ENCODE measurements around the gene GPSM1.

Gene GPSM1

GRCh38 chr9:136367296-136368145, 40.2 kb downstream of the GPSM1 start:
- H3K27me3 ChIP-seq (replicated peaks; ENCODE audit: control insufficient read depth, insufficient read depth, low read length, poor library complexity, severe bottlenecking) = no peaks in the 10 kb centered on the region
- H3K9me3 ChIP-seq (ENCODE audit: control insufficient read depth, low read length) = no peaks in the 10 kb centered on the region
- H3K4me3 ChIP-seq (ENCODE audit: insufficient read depth, low read depth, low read length, poor library complexity, severe bottlenecking) = no peak overlapping the region
- peaks cover 7% of the 10 kb centered on the region for H3K4me1 ChIP-seq (ENCODE audit: control insufficient read depth, insufficient read depth, low read length, poor library complexity, severe bottlenecking)
- H3K27ac ChIP-seq (ENCODE audit: insufficient read depth, low read length, poor library complexity, severe bottlenecking) = no peak overlapping the region
- H3K36me3 ChIP-seq (ENCODE audit: control insufficient read depth, insufficient read depth, low read length) = no peaks in the 10 kb centered on the region
- DNase-seq = no peak

DNA sequence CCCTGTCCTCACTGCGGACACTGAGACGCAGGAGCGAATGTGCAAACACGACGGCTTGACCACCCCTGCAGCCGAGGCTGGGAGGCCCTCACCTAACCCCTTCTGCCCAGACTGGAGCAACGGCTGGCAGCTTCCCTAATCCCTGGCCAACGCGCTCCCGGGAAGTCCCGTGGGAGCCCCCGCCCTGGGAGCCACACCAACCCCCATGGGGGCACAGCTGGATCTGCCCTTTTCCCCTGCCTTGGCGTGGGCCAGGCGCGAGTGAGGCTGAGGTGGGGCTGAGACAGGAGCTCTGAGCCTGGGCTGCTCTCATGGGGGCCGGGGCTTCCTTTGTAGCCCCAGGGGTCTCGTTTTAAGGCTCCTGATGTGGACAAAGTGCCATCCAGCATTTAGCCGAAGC, 40.9 kb downstream of the GPSM1 start:
- no peak overlapping the region for H3K4me3 ChIP-seq (ENCODE audit: insufficient read depth, low read depth, low read length, poor library complexity, severe bottlenecking)
- no peaks in the 10 kb centered on the region for H3K27me3 ChIP-seq (replicated peaks; ENCODE audit: control insufficient read depth, insufficient read depth, low read length, poor library complexity, severe bottlenecking)
- H3K27ac ChIP-seq (ENCODE audit: insufficient read depth, low read length, poor library complexity, severe bottlenecking) = no peak overlapping the region
- no peak for DNase-seq
- H3K36me3 ChIP-seq (ENCODE audit: control insufficient read depth, insufficient read depth, low read length) = no peaks in the 10 kb centered on the region
- H3K9me3 ChIP-seq (ENCODE audit: control insufficient read depth, low read length) = no peaks in the 10 kb centered on the region
- peaks cover under 1% of the 10 kb centered on the region for H3K4me1 ChIP-seq (ENCODE audit: control insufficient read depth, insufficient read depth, low read length, poor library complexity, severe bottlenecking)

- no peaks in the 10 kb centered on the region for H3K4me1 ChIP-seq (ENCODE audit: control insufficient read depth, insufficient read depth, low read length, poor library complexity, severe bottlenecking)
- no peaks in the 10 kb centered on the region for H3K9me3 ChIP-seq (ENCODE audit: control insufficient read depth, low read length)
- DNase-seq = no peak
- H3K27ac ChIP-seq (ENCODE audit: insufficient read depth, low read length, poor library complexity, severe bottlenecking) = no peak overlapping the region
- H3K27me3 ChIP-seq (replicated peaks; ENCODE audit: control insufficient read depth, insufficient read depth, low read length, poor library complexity, severe bottlenecking) = no peaks in the 10 kb centered on the region
- H3K36me3 ChIP-seq (ENCODE audit: control insufficient read depth, insufficient read depth, low read length) = no peaks in the 10 kb centered on the region
- H3K4me3 ChIP-seq (ENCODE audit: insufficient read depth, low read depth, low read length, poor library complexity, severe bottlenecking) = no peak overlapping the region
Observed at GRCh38 chr9:136370037-136370436, 42.7 kb downstream of the GPSM1 start.

DNA sequence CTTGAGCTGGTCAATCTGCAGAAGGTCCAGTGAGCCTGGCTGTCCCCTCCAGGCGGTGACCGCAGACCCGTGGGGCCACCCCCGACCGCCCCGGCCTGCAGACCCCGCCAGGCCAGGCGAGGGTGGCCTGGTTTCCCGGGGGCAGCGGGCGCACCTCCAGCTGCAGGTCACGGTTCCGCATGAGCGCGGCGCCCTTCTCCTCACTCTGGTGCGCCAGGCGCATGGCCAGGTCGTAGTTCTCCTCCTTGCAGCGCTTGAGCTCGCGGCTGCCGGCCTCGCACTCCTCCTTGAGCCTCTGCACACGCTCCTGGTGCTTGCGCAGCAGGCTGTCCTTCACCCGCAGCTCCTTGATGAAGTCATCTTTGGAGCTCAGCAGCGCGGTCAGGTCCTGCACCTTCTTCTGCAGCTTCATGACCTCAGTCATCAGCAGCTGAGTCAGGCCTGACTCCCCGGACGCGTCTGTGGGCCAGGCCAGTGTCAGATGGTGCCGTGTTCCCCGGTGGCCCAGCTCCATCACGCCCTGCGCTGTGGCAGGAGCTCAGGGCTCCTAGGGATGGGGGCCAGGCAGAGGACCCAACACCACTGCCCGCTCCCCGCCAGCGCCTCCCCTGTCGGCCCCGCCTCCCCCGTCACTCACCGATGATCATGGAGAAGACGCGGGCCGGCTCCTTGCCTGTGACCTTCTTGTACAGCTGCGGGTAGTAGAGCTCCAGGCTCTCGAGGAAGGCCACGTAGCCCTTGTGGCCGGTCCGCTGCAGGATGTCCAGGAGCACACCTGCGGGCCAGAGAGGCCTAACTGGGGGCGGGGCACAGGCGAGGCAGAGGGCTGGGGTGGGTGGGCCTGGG, 43.6 kb downstream of the GPSM1 start:
- Histone ChIP-seq H3K9me3 (ENCODE audit: control insufficient read depth, low read length) (no peaks in the 10 kb centered on the region), H3K4me3 (ENCODE audit: insufficient read depth, low read depth, low read length, poor library complexity, severe bottlenecking) (no peak overlapping the region), H3K36me3 (ENCODE audit: control insufficient read depth, insufficient read depth, low read length) (no peaks in the 10 kb centered on the region), H3K27ac (ENCODE audit: insufficient read depth, low read length, poor library complexity, severe bottlenecking) (no peak overlapping the region), H3K4me1 (ENCODE audit: control insufficient read depth, insufficient read depth, low read length, poor library complexity, severe bottlenecking) (no peaks in the 10 kb centered on the region), H3K27me3 (replicated peaks; ENCODE audit: control insufficient read depth, insufficient read depth, low read length, poor library complexity, severe bottlenecking) (no peaks in the 10 kb centered on the region)
- no peak for DNase-seq

DNA sequence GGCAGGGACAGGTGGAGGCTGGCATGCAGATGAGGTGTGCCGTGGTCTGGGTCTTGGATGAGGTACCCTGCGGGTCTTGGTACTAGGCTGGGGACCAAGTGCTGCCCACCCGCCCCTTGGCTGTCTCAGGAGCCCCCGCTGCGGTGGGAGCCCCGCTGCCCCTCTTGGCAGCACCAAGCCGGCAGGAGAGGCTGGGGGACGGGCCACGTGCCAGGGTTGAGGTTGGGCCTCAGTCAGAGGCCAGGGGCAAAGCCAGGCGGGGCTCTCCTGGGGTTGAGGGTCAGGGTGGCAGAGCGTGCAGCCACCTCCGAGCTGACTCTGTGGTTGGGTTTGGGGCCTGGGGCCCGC, 44.2 kb downstream of the GPSM1 start:
- no peaks in the 10 kb centered on the region for H3K27me3 ChIP-seq (replicated peaks; ENCODE audit: control insufficient read depth, insufficient read depth, low read length, poor library complexity, severe bottlenecking)
- H3K4me1 ChIP-seq (ENCODE audit: control insufficient read depth, insufficient read depth, low read length, poor library complexity, severe bottlenecking) = no peaks in the 10 kb centered on the region
- H3K27ac ChIP-seq (ENCODE audit: insufficient read depth, low read length, poor library complexity, severe bottlenecking) = no peak overlapping the region
- DNase-seq = no peak
- H3K4me3 ChIP-seq (ENCODE audit: insufficient read depth, low read depth, low read length, poor library complexity, severe bottlenecking) = no peak overlapping the region
- H3K9me3 ChIP-seq (ENCODE audit: control insufficient read depth, low read length) = no peaks in the 10 kb centered on the region
- H3K36me3 ChIP-seq (ENCODE audit: control insufficient read depth, insufficient read depth, low read length) = no peaks in the 10 kb centered on the region

DNA sequence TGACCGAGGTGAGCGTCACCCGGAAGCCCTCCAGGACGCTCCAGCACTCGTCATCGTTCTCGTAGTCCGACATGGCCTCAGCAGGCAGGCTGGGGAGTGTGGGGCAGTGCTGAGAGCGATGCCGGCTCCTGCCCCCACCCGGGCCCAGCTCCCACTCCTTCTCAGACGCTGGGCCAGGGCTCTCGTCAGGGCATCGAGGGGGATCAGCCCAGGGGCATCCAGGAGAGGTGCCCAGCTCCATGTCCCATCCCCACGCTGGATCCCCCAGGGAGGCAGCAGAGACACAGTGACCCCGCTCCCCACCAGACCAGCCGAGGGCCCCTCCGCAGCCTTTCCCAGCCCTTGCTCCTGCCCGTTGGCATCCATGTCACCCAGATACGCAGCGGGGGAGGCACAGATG, 44.7 kb downstream of the GPSM1 start:
- Histone ChIP-seq H3K36me3 (ENCODE audit: control insufficient read depth, insufficient read depth, low read length) (no peaks in the 10 kb centered on the region), H3K27me3 (replicated peaks; ENCODE audit: control insufficient read depth, insufficient read depth, low read length, poor library complexity, severe bottlenecking) (no peaks in the 10 kb centered on the region), H3K9me3 (ENCODE audit: control insufficient read depth, low read length) (no peaks in the 10 kb centered on the region), H3K27ac (ENCODE audit: insufficient read depth, low read length, poor library complexity, severe bottlenecking) (no peak overlapping the region), H3K4me1 (ENCODE audit: control insufficient read depth, insufficient read depth, low read length, poor library complexity, severe bottlenecking) (no peaks in the 10 kb centered on the region), H3K4me3 (ENCODE audit: insufficient read depth, low read depth, low read length, poor library complexity, severe bottlenecking) (no peak overlapping the region)
- DNase-seq = no peak

- Histone ChIP-seq H3K4me3 (ENCODE audit: insufficient read depth, low read depth, low read length, poor library complexity, severe bottlenecking) (no peak overlapping the region), H3K36me3 (ENCODE audit: control insufficient read depth, insufficient read depth, low read length) (no peaks in the 10 kb centered on the region), H3K27me3 (replicated peaks; ENCODE audit: control insufficient read depth, insufficient read depth, low read length, poor library complexity, severe bottlenecking) (no peaks in the 10 kb centered on the region), H3K27ac (ENCODE audit: insufficient read depth, low read length, poor library complexity, severe bottlenecking) (no peak overlapping the region), H3K4me1 (ENCODE audit: control insufficient read depth, insufficient read depth, low read length, poor library complexity, severe bottlenecking) (no peaks in the 10 kb centered on the region), H3K9me3 (ENCODE audit: control insufficient read depth, low read length) (no peaks in the 10 kb centered on the region)
- no peak for DNase-seq
Observed at GRCh38 chr9:136372561-136373299, 45.4 kb downstream of the GPSM1 start.

DNA sequence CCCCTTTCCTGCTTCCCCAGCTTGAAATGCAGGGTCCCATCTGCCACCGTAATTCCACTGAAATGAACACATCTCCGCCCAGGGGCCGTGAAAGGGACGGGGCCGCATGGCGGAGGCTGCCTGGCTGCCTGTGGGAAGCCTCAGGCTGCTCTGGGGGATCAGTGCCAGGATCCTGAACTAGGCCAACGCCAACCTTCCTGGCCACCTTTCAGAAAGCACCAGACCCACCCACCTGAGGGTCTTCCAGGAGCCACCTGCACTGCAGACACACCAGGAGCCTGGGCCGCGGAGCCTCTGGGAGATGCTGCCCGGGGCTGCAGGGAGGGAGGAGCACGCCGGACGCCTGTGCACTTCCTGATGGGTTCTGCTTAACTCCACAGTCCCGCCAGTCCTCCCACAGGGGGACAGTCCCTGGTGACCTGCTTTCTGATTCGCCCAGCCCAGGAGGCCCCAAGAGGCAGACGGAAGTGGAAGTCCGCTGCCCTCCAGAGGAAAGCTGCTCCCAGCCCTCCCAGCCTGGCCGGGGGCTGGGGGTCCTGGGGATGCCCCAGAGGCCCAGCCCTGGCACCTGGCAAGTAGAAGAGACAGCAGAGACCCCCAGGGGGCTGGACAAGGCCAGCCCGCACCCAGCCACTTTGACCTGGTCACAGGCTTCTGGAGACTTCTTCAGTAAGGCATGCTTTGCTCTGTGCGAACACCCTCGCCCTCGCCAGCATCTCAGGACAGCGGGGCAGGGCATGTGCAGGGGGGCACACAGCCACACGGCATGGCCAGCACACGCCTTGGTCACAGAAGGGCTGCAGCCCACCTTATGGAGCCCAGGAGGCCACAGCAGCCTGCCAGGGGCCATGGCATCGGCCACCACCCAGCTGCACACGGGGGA, 46.2 kb downstream of the GPSM1 start, which contains the start of gene CARD9:
Gene CARD9 (minus strand): TSS at position 370 of the 883 bp plus-strand sequence. CDS start 1,591 bp downstream, outside the sequence.
- no peaks in the 10 kb centered on the region for H3K9me3 ChIP-seq (ENCODE audit: control insufficient read depth, low read length)
- no peak within 1 kb of the TSS for H3K27ac ChIP-seq (ENCODE audit: insufficient read depth, low read length, poor library complexity, severe bottlenecking)
- no peak for DNase-seq
- H3K4me1 ChIP-seq (ENCODE audit: control insufficient read depth, insufficient read depth, low read length, poor library complexity, severe bottlenecking) = no peaks in the 10 kb centered on the region
- no peaks in the 10 kb centered on the region for H3K27me3 ChIP-seq (replicated peaks; ENCODE audit: control insufficient read depth, insufficient read depth, low read length, poor library complexity, severe bottlenecking)
- H3K36me3 ChIP-seq (ENCODE audit: control insufficient read depth, insufficient read depth, low read length) = no peaks in the 10 kb centered on the region
- no peak within 1 kb of the TSS for H3K4me3 ChIP-seq (ENCODE audit: insufficient read depth, low read depth, low read length, poor library complexity, severe bottlenecking)

GRCh38 chr9:136374183-136374575, 46.8 kb downstream of the GPSM1 start:
- no peaks in the 10 kb centered on the region for H3K9me3 ChIP-seq (ENCODE audit: control insufficient read depth, low read length)
- H3K4me3 ChIP-seq (ENCODE audit: insufficient read depth, low read depth, low read length, poor library complexity, severe bottlenecking) = no peak overlapping the region
- H3K27me3 ChIP-seq (replicated peaks; ENCODE audit: control insufficient read depth, insufficient read depth, low read length, poor library complexity, severe bottlenecking) = no peaks in the 10 kb centered on the region
- peaks cover under 1% of the 10 kb centered on the region for H3K36me3 ChIP-seq (ENCODE audit: control insufficient read depth, insufficient read depth, low read length)
- H3K4me1 ChIP-seq (ENCODE audit: control insufficient read depth, insufficient read depth, low read length, poor library complexity, severe bottlenecking) = no peaks in the 10 kb centered on the region
- no peak for DNase-seq
- no peak overlapping the region for H3K27ac ChIP-seq (ENCODE audit: insufficient read depth, low read length, poor library complexity, severe bottlenecking)
